IPS-20b (cell line): Measurements from ENCODE around the gene IGSF21.
A peak's percentile ranks its signal among the peaks of the same experiment; 100 is the strongest.

ENCODE experiments used
- H3K27ac ChIP-seq: one replicate; pipeline ENCODE4 v1.5.1; 2013; ENCODE audit warnings: low read length
- H3K27me3 ChIP-seq: 2 replicates; pipeline ENCODE4 v1.6.1; 2013; ENCODE audit warnings: mild to moderate bottlenecking, low read length, inconsistent platforms; ENCODE audit not compliant: insufficient read depth
- H3K36me3 ChIP-seq: 2 replicates; pipeline ENCODE4 v1.6.1; 2013; ENCODE audit warnings: low read depth, mild to moderate bottlenecking, inconsistent platforms, low read length, moderate library complexity; ENCODE audit not compliant: insufficient read depth
- H3K4me1 ChIP-seq: 2 replicates; pipeline ENCODE4 v1.6.1; 2013; ENCODE audit warnings: mild to moderate bottlenecking, control low read depth, inconsistent platforms, low read length, moderate library complexity; ENCODE audit not compliant: insufficient read depth
- H3K4me3 ChIP-seq: 2 replicates; pipeline ENCODE4 v1.5.1; 2013; ENCODE audit warnings: mild to moderate bottlenecking, low read length, inconsistent platforms
- H3K9ac ChIP-seq: 2 replicates; pipeline ENCODE4 v1.6.1; 2013; ENCODE audit warnings: low read depth, mild to moderate bottlenecking, inconsistent platforms, low read length, moderate library complexity
- H3K9me3 ChIP-seq: 2 replicates; pipeline ENCODE4 v1.6.1; 2013; ENCODE audit warnings: mild to moderate bottlenecking, low read depth, low read length, inconsistent platforms; ENCODE audit not compliant: insufficient read depth

Gene IGSF21

DNA sequence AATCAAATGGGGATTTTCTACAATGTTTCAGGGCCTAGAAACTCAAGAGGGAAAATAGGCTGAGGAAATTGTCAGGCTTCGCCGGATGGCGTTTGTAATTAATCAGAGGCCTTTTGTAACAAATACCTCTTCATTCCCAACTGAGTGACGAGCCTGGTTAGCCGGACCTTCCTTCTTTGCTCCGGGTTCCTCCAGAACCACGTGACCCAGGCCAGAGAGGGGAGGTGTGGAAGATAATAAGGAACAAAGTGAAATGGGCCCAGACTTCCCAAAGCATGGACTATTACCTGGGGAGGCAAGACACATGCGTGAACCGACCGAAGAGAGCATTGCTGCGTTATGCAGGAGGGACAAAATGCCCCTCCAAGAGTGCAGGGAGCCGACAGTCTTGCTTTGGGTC lies 7.5 kb upstream of the IGSF21 start:
- H3K36me3 ChIP-seq, result no peaks in the 10 kb centered on the region
- H3K4me3 ChIP-seq, result no peak overlapping the region
- H3K4me1 ChIP-seq, result no peaks in the 10 kb centered on the region
- 0 out of 2 replicates have a peak, but pooled peaks cover under 1% of the 10 kb centered on the region for H3K9me3 ChIP-seq
- no peak overlapping the region for H3K9ac ChIP-seq
- H3K27me3 ChIP-seq, result peaks cover 74% of the 10 kb centered on the region
- H3K27ac ChIP-seq, result no peak overlapping the region

DNA sequence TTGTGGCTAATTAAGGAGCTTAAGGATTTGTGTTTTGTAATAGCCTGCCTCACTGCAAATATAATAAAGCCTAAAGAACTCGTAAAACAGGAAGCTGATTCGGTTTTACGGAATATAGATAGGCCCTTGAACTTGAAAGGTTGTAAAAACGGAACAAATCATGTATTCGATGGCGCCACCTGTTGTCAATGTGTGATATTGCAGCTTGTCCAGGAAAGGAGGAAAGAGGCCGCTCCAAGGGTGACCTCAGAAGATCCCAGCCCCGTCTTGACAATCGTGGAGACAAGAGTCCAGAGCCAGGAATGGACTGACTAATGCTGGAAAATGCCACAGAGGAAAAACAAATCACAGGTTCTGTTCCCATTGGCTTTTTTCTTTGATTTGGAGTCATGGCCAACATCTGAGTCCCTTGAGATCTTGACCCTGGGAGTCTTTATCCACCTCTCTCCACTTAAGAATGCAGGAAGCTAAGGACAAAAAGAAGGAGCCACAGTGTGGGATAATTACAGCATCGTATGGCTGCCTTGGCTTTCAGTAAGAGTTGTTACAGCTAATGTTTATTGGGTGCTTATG lies 7.0 kb upstream of the IGSF21 start:
- Histone ChIP-seq H3K4me3 (no peak overlapping the region), H3K4me1 (no peaks in the 10 kb centered on the region)

DNA sequence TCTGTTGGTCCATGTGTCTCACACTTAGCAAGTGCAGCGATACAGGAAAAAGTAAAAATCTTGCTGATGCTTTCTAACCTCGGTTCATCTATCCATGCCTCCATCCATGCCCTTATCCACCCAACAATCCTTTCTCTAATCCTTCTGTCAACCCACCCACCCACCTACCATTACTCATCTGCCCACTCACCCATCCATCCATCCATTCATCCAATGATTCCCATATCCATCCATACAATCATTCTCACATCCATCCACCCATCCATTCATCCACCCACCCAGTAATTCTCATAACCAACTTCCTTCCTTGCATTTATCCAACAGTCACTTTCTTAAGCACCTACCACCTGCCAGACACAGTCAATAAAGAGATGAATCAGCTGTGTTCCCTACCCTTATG lies 6.1 kb upstream of the IGSF21 start:
- Histone ChIP-seq H3K27ac (no peak overlapping the region), H3K27me3 (peaks cover 84% of the 10 kb centered on the region), H3K36me3 (no peaks in the 10 kb centered on the region), H3K4me3 (no peak overlapping the region), H3K4me1 (no peaks in the 10 kb centered on the region), H3K9ac (no peak overlapping the region), H3K9me3 (no peaks in the 10 kb centered on the region)

More for the DNA sequence above, 7.0 kb upstream of the IGSF21 start:
- H3K27ac ChIP-seq, result no peak overlapping the region
- H3K9ac ChIP-seq, result no peak overlapping the region
- no peaks in the 10 kb centered on the region for H3K9me3 ChIP-seq
- H3K27me3 ChIP-seq, result peaks cover 79% of the 10 kb centered on the region
- H3K36me3 ChIP-seq, result no peaks in the 10 kb centered on the region

DNA sequence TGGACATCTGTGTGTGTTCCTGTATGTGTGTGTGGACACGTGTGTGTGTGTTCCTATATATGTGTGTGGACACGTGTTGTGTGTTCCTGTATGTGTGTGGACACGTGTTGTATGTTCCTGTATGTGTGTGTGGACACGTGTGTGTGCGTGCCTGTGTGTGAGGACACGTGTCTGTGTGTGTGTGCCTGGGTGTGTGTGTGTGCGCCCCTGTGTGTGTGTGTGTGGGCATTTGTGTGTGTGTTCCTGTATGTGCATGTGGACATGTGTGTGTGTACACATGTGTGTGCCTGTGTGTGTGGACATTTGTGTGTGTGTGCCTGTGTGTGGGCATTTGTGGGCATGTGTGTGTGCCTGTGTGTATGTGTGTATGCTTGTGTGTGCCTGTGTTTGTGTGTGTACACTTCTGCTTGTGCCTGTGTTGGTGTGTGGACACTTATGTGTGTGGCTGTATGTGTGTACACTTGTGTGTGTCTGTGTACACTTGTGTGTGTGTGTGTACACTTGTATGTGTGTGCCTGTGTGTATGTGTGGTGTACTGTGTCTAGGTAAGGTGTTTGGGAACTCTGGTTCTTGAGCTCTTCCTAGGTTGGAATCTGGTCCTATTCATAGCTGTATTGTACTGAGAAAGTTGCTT lies 3.7 kb upstream of the IGSF21 start:
- Histone ChIP-seq H3K36me3 (no peaks in the 10 kb centered on the region), H3K4me3 (no peak overlapping the region), H3K4me1 (peaks cover 5% of the 10 kb centered on the region), H3K9me3 (no peaks in the 10 kb centered on the region), H3K27ac (no peak overlapping the region), H3K9ac (no peak overlapping the region), H3K27me3 (peaks cover 86% of the 10 kb centered on the region)

DNA sequence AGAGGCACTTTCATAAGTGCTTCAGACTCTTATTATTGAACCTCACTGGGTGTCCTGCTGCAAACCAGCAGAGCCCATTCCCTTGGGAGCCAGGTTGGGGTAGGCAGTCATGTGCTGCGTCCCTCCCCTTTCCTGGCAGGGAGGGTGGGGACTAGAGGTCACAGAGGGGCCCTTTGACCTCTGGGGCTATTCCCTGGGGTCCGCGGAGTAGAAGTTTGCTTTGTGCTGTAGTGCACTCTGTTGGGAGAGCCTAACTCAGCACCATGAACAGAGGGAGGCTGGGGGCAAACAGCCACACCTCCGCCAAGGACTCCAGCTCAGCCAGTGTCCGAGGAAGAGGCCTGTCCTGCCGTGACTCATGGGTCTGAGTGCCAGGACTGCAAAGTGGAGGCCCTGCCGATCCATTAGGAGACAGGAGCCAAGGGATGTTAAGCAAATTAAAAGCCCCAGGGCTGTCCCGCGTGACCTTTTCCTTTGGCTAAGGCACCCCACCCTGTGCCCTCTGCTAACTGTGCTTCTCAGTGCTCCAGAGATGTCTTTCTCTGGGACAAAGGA lies 3.0 kb upstream of the IGSF21 start:
- peaks cover 86% of the 10 kb centered on the region for H3K27me3 ChIP-seq
- H3K36me3 ChIP-seq, result no peaks in the 10 kb centered on the region
- no peak overlapping the region for H3K27ac ChIP-seq
- H3K4me3 ChIP-seq, result no peak overlapping the region
- H3K4me1 ChIP-seq, result peaks cover 10% of the 10 kb centered on the region
- no peaks in the 10 kb centered on the region for H3K9me3 ChIP-seq
- no peak overlapping the region for H3K9ac ChIP-seq

DNA sequence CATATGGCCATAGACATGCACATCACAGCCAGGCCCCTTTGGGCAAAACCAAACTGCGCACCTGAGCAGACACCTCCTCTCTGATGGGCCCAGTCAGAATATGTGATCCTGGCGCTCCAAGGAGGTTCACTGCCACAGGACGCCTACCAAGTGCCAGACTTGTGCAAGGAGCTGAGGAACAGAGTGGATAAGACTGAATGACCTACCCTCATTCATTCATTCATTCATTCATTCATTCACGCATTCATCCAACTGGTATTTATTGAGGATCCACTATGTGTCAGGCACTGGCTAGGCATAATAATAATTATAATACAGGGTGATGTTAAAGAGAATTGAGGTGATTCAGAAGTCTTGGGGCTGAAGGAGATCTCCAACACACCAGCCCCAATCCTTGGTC lies 2.4 kb upstream of the IGSF21 start:
- Histone ChIP-seq H3K27ac (no peak overlapping the region), H3K4me1 (peaks cover 12% of the 10 kb centered on the region), H3K36me3 (no peaks in the 10 kb centered on the region), H3K4me3 (no peak overlapping the region), H3K9ac (no peak overlapping the region), H3K9me3 (no peaks in the 10 kb centered on the region), H3K27me3 (peaks cover 86% of the 10 kb centered on the region)

DNA sequence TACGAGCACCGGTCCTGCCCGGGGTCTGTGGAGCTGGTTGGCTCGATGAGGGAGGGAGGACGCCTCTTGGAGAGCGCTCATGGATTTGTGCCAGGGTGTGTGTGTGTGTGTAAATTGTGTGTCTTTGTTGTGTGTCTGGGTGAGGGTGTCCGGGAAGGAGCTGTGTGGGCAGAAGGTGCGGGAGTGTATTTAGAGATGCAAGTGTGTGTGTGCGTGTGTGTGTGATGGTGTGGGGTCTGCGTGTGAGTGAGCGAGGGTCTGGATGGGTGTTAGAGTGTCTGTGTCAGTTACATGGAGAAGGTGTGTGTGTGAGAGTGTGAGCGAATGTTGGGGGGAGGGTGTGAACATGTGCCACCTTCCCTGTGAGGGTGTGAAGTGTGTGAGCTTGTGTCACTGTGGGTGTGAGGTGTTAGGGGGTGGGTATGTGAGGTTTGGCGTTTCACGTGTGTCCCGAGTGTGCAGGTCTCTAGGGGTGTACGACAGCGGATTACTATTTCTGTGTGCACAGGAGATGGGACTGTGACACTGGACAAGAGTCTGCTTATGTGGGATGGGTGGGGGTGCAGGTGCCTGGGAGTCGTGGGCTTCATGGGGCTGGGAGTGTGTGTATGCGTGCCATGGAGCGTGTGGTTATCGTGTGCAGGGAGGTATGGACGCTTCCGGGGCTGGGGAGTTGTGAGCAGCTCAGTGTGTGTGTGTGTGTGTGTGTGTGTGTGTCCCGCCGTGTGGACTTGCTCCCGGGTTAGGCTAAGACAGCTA lies 880 bp downstream of the IGSF21 start:
- peak overlapping the region; percentile 67 for H3K4me3 ChIP-seq
- peak overlapping the region; percentile 12; the same call in 1 of the 2 replicates for H3K9ac ChIP-seq
- H3K27me3 ChIP-seq, result peaks cover 87% of the 10 kb centered on the region
- no peaks in the 10 kb centered on the region for H3K9me3 ChIP-seq
- H3K4me1 ChIP-seq, result peaks cover 14% of the 10 kb centered on the region
- no peak overlapping the region for H3K27ac ChIP-seq
- H3K36me3 ChIP-seq, result no peaks in the 10 kb centered on the region

DNA sequence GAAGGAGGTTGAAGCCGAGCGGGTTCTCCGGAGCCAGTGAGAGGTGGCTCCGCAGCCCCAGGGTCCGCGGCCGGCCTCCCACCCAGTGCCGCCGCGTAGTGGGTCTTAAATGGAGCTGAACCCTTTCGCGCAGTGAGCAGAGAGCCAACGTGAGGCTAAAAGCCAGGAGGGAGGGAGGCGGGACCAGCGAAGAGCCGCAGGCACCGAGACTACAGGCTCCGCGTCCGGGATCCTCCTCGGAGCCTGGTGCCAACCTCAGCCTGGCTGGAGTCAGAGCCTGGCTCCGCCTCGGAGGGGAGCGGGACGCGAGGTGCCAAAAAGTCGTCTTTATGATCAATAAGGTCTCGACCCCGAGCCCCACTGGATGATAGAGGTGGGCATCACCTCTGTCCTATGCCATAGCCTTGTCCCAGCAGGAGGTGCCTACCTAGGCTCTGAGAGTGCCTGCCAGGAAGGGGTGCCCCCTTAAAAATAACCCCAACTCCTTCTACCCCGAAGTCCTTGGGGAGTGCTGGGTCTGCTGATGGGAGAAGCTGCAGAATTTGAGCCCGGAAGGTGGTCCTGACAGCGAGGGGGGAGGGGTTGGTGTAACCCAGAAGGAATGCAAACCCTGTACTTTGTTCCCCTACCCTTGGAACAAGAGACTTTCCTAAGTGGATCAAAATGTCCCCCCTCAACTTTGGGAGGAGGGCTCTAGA lies 1.6 kb downstream of the IGSF21 start:
- Histone ChIP-seq H3K27me3 (peaks cover 90% of the 10 kb centered on the region), H3K4me3 (peak overlapping the region; percentile 67)

DNA sequence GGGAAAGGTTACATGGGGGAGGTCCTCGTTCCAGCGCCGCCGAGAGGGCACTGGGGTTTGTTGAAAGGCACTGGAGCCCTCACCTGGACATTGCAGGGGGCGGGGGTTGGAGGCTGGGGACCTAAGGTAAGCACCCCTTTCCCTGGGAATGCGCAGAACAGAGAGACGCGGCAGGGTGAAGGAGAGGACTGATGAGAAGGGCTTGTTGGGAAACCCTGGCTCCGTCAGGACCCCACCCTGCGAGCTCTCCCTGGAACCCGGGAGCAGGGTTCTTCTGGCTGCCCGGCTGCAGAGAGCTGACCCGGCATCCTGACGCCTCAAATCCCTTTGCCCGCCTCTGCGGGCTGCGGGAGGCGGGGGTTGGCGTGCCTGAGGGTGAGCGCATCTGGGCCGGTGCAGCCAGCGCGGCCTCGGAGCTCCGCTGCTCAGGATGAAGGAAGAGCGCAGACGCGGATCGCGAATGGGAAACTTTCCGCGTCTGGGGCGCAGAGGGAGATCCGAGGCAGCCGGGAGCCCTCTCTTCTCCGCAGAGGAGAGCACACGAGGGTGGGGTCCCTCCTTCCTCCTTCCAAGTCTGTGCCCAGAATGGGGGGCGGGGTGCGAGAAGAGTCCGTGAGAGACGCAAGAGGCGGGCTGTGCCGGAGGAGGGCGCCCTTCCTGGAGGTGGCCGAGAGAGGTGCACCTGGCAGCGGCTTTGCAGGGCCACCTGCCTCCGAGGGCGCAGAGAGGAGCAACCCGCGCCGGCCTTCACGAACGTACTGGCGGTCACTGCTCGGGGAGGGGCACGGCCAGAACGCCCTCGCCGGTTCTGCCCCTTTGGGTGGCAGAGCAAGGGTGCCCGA lies 2.4 kb downstream of the IGSF21 start:
- Histone ChIP-seq H3K4me3 (peak overlapping the region; percentile 67), H3K4me1 (peaks cover 14% of the 10 kb centered on the region), H3K27me3 (peaks cover 95% of the 10 kb centered on the region), H3K9me3 (no peaks in the 10 kb centered on the region), H3K27ac (no peak overlapping the region), H3K9ac (no peak overlapping the region), H3K36me3 (no peaks in the 10 kb centered on the region)

More for the DNA sequence above, 1.6 kb downstream of the IGSF21 start:
- no peak overlapping the region; the same call in 1 of the 2 replicates for H3K9ac ChIP-seq
- H3K4me1 ChIP-seq, result peaks cover 14% of the 10 kb centered on the region
- no peaks in the 10 kb centered on the region for H3K36me3 ChIP-seq
- H3K9me3 ChIP-seq, result no peaks in the 10 kb centered on the region
- no peak overlapping the region for H3K27ac ChIP-seq

DNA sequence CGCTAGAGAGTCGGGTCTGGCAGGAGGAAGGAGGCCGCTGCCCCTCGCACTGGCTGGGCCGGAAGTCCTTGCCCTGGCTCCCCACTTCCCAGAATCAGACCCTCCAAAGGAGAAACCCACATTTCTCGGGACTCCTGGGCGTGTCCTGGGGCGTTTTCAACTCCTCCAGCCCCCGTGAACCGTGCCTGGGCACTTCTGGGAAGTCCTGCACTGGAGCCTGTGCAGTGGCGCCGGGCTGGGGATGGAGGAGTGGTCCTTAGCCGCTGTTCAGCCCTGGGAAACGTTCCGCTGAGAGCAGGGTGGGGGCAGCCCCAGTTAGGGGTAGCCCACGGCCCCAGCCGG lies 3.0 kb downstream of the IGSF21 start:
- H3K27ac ChIP-seq, result no peak overlapping the region
- peak overlapping the region; percentile 67 for H3K4me3 ChIP-seq
- H3K9ac ChIP-seq, result no peak overlapping the region

DNA sequence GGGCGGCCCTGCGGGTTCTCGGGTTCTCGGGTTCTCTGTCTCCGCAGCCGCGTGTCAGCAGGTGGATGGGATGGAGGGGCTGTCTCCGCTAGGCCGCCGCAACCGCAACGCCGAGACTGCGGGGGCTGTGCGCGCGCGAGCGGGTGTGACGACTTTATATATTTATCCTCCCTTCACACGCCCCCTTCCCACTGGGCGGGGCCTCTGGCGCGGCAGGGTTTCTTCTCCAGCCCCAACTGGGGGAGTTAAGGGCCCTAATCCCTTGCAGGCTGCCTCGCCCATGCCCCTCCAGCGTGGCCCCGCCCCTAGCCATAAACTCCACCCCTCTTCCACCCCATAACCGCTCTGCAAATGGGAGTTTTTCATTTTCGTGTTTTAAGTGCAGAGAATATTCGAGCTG lies 3.4 kb downstream of the IGSF21 start:
- Histone ChIP-seq H3K4me3 (peak overlapping the region; percentile 67; the same call in 1 of the 2 replicates), H3K36me3 (no peaks in the 10 kb centered on the region), H3K4me1 (peaks cover 14% of the 10 kb centered on the region), H3K9ac (no peak overlapping the region), H3K9me3 (no peaks in the 10 kb centered on the region), H3K27ac (no peak overlapping the region), H3K27me3 (peaks cover 92% of the 10 kb centered on the region)

More for the DNA sequence above, 3.0 kb downstream of the IGSF21 start:
- Histone ChIP-seq H3K9me3 (no peaks in the 10 kb centered on the region), H3K36me3 (no peaks in the 10 kb centered on the region), H3K27me3 (peaks cover 95% of the 10 kb centered on the region), H3K4me1 (peaks cover 14% of the 10 kb centered on the region)
